Body of pancreas (tissue), 4 donors: ENCODE measurements around the gene AUTS2. TPM values are rescaled to one million over a fixed set of nuclear protein-coding genes. Genes with fewer than 3 reads are reported as not detected.

Experiments
- ATAC-seq: fragments of 150-250 bp; one replicate; pipeline ENCODE4 v1.9.1; 2016
- DNase-seq, 4 donors: peaks; one replicate each; pipeline ENCODE4 v3.0.0-alpha.2; 2019
- H3K27ac ChIP-seq, 4 donors: fragments of 200-600 bp; sonication (generic); 1 replicate in 3 of 4; 2 replicates in 1 of 4; pipeline versions ENCODE4 v1.5.1 to v1.6.1; 2016 to 2019; ENCODE audit warnings: mild to moderate bottlenecking in 1 of 4, mixed read lengths in 1 of 4, moderate library complexity in 1 of 4
- H3K27me3 ChIP-seq, 2 donors: fragments of 200-600 bp; sonication (generic); one replicate each; pipeline ENCODE4 v1.6.0; 2016; ENCODE audit warnings: mild to moderate bottlenecking in 1 of 2
- H3K36me3 ChIP-seq, 2 donors: fragments of 200-600 bp; sonication (generic); replicated peaks in 1 of 2; 2 replicates each; pipeline ENCODE4 v1.5.1; 2016; ENCODE audit warnings: low read depth in 2 of 2; ENCODE audit not compliant: insufficient read depth in 1 of 2
- H3K4me1 ChIP-seq: fragments of 200-600 bp; sonication (generic); one replicate; pipeline ENCODE4 v1.6.0; 2016
- H3K4me3 ChIP-seq, 2 donors: fragments of 200-600 bp; sonication (generic); 1 replicate in 1 of 2; 2 replicates in 1 of 2; pipeline ENCODE4 v1.5.1; 2016 to 2019
- H3K9me3 ChIP-seq, 3 donors: fragments of 200-600 bp; sonication (generic); 1 replicate in 2 of 3; 2 replicates in 1 of 3; pipeline ENCODE4 v1.5.1; 2016
- POLR2A ChIP-seq, 3 donors: fragments of 450-650 bp; IDR thresholded peaks; one replicate each; pipeline ENCODE4 v1.6.1; 2016; ENCODE audit warnings: antibody characterized with exemption in 3 of 3, mild to moderate bottlenecking in 2 of 3
- WGBS, 2 donors: methylation state at CpG; one replicate each; pipeline ENCODE4 v1.1.5; 2017; 5-methylcytosine and 5-hydroxymethylcytosine counted together
- intact Hi-C: fragments of 100-400 bp; cut with DNase I; formaldehyde crosslinking; loops from one replicate; pipeline ENCODE4 v1.15.1; 2023
- total RNA-seq, 2 donors: library from RNA; depleted of rRNA; stranded (reverse); fragments of >200 nt; gene quantifications; one replicate each; pipeline ENCODE4 v1.1.0, GENCODE V29; 2016
- TF ChIP-seq, protein P1 (sequence below), 7 experiments: fragments of 450-650 bp in 4 of 7; fragments of 200-600 bp in 3 of 7; sonication (generic) in 3 of 7; IDR thresholded peaks; one replicate each; pipeline ENCODE4 v1.5.1; 2016 to 2019; ENCODE audit warnings: antibody characterized with exemption in 7 of 7

The AUTS2 gene
- total RNA-seq, 2 donors from 2014 or later = 11.7 to 18.5 TPM

DNA sequence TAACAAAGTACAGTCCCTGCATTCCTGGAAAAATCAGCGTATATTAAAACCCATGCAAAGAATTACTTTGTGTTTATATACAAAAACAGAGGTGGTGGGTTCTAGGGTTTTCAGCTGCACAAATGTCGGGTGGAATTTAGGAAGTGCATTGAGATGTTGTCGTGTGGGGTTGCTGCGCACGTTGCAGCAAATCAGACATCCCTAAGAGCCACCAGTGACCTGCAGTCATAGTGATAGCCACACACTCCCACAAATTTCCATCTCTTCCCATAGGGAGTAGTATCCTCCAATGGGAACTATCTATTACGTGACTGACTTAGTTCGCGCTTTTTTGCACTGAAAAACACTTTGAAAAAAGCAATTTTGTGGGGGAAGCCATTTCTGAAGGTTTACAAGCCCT is 1158.5 kb downstream of the AUTS2 start:
- no peak overlapping the region for H3K27ac ChIP-seq
- no peaks in the 10 kb centered on the region for H3K4me1 ChIP-seq
- H3K36me3 ChIP-seq = no peaks in the 10 kb centered on the region
- WGBS, 2 donors = 92 to 94% methylated on average over 8 of the region's 8 CpGs
- TF ChIP-seq POLR2A (IDR thresholded peaks at IDR 0.05) = no peak
- TF ChIP-seq, protein P1, sequence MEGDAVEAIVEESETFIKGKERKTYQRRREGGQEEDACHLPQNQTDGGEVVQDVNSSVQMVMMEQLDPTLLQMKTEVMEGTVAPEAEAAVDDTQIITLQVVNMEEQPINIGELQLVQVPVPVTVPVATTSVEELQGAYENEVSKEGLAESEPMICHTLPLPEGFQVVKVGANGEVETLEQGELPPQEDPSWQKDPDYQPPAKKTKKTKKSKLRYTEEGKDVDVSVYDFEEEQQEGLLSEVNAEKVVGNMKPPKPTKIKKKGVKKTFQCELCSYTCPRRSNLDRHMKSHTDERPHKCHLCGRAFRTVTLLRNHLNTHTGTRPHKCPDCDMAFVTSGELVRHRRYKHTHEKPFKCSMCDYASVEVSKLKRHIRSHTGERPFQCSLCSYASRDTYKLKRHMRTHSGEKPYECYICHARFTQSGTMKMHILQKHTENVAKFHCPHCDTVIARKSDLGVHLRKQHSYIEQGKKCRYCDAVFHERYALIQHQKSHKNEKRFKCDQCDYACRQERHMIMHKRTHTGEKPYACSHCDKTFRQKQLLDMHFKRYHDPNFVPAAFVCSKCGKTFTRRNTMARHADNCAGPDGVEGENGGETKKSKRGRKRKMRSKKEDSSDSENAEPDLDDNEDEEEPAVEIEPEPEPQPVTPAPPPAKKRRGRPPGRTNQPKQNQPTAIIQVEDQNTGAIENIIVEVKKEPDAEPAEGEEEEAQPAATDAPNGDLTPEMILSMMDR (IDR thresholded peaks at IDR 0.05) = no peak
- intact Hi-C loops = no loop called here
- ATAC-seq (no peak), DNase-seq (no peak)
- no peak overlapping the region for H3K4me3 ChIP-seq
- no peaks in the 10 kb centered on the region for H3K9me3 ChIP-seq
- H3K27me3 ChIP-seq = no peaks in the 10 kb centered on the region

DNA sequence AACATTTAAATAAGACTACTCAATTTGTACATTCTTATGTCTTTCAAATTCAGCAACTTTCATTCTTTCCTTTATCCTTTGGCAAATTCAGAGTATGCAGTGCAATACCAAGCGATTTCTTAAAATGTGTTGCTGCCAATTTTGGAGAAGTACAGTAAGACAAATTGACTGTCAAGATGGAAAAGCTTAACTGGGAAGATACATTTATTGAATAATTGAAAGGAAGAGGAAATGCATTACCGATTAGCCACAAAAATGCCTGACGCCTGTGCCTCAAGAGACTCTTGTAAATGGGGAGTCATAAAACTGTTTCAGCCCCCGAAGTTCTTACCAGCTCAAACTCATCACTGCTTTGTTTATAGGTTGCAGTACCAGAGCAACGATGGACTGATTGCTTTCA is 1160.4 kb downstream of the AUTS2 start:
- no peaks in the 10 kb centered on the region for H3K27me3 ChIP-seq
- TF ChIP-seq, protein P1 (IDR thresholded peaks at IDR 0.05) = no peak
- no peak for TF ChIP-seq POLR2A (IDR thresholded peaks at IDR 0.05)

DNA sequence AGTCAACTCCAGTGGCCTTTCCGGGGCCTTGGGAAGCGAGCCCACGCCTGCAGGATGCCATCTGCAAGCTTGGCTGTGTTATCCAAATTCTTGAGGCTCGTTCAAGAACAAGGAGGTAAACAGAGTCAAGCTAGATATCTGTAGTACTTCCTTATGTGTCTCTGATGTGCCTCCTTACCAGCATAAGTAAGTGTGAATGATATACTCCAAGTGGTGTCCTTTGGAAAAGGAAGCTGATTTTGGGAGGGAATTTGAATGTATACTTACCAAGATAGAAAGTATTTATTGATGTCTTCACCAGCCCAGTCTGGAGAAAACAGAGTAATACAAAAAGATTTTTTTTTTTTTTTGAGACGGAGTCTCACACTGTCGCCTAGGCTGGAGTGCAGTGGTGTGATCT is 1161.4 kb downstream of the AUTS2 start:
- 87 to 93% methylated on average over 3 to 6 of the region's 6 CpGs for WGBS, 2 donors
- H3K27me3 ChIP-seq = no peaks in the 10 kb centered on the region
- no peak overlapping the region for H3K27ac ChIP-seq

More for the DNA sequence above, 1160.4 kb downstream of the AUTS2 start:
- no peak overlapping the region for H3K27ac ChIP-seq
- DNase-seq (no peak), ATAC-seq (no peak)
- H3K4me3 ChIP-seq = no peak overlapping the region
- intact Hi-C loops = no loop called here
- WGBS, 2 donors = 63 to 64% methylated on average over 5 of the region's 5 CpGs
- H3K36me3 ChIP-seq = no peaks in the 10 kb centered on the region
- no peaks in the 10 kb centered on the region for H3K9me3 ChIP-seq
- no peaks in the 10 kb centered on the region for H3K4me1 ChIP-seq

DNA sequence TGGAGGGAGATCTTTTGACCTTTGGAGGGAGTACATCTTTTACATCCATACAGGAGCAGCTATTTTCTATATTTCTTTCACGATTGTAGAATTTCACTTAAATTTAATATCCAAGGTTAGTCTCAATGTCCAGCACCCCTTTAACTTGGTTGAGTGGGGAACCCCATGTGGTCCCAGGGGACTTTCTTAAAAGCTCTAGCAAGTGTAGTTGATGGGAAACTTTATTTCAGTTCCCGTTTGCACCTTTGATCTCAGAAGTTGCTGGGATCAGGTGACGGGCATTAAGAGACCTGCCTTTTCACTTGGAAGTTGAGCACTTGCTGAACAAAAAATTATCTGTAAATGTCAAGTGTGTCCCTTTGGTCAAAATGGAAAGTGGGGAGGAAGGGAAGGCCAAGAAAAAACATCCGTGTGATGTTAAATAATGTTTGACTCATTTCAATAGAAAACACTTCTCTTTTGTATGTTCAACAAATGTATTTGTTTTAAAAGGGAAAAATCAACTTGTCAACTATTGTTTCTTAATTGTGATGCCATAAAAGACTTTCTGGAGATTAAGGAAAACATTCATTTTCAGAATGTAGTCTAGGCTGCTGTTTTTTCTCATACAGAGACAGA is 1163.5 kb downstream of the AUTS2 start:
- 81 to 87% methylated on average over 4 of the region's 4 CpGs for WGBS, 2 donors
- intact Hi-C loops = no loop called here
- DNase-seq = no peak
- no peak overlapping the region for H3K4me3 ChIP-seq
- no peak overlapping the region for H3K27ac ChIP-seq
- no peak for TF ChIP-seq POLR2A (IDR thresholded peaks at IDR 0.05)
- TF ChIP-seq, protein P1 (IDR thresholded peaks at IDR 0.05) = no peak
- H3K9me3 ChIP-seq = no peaks in the 10 kb centered on the region
- no peak for ATAC-seq
- peaks cover 0 to 1% of the 10 kb centered on the region in 2 donors for H3K36me3 ChIP-seq
- H3K4me1 ChIP-seq = no peaks in the 10 kb centered on the region
- no peaks in the 10 kb centered on the region for H3K27me3 ChIP-seq

More for the DNA sequence above, 1161.4 kb downstream of the AUTS2 start:
- Histone ChIP-seq H3K4me1 (no peaks in the 10 kb centered on the region), H3K9me3 (no peaks in the 10 kb centered on the region), H3K4me3 (no peak overlapping the region), H3K36me3 (no peaks in the 10 kb centered on the region)
- TF ChIP-seq POLR2A (IDR thresholded peaks at IDR 0.05) = no peak
- TF ChIP-seq, protein P1 (IDR thresholded peaks at IDR 0.05) = no peak
- ATAC-seq (no peak), DNase-seq (no peak)
- intact Hi-C loops = no loop called here

DNA sequence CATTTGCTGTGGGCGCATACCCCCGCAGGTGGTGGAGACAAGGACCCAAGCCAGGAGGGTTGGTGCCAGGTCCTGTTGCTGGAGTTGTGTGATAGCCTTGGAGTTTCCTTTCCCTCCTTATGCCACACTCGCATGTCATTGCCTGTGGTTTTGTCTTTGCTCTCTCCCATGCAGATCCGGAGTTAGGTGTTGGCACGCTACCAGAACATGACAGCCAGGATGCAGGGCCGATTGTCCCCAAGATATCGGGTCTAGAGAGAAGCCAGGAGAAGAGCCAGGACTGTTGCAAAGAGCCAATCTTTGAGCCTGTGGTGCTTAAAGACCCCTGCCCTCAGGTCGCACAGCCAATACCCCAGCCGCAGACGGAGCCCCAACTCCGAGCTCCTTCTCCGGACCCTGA is 1164.4 kb downstream of the AUTS2 start:
- Histone ChIP-seq H3K4me1 (no peaks in the 10 kb centered on the region), H3K27me3 (no peaks in the 10 kb centered on the region), H3K4me3 (no peak overlapping the region), H3K9me3 (no peaks in the 10 kb centered on the region), H3K36me3 (peaks cover 0 to 1% of the 10 kb centered on the region in 2 donors), H3K27ac (no peak overlapping the region)
- WGBS, 2 donors = 82 to 90% methylated on average over 7 to 12 of the region's 12 CpGs
- DNase-seq (no peak), ATAC-seq (no peak)
- intact Hi-C loops = no loop called here
- TF ChIP-seq POLR2A (IDR thresholded peaks at IDR 0.05) = no peak
- TF ChIP-seq, protein P1 (IDR thresholded peaks at IDR 0.05) = no peak
